Measurements from ENCODE around the gene CROCC. TPM values are rescaled to one million over a fixed set of nuclear protein-coding genes. Genes with fewer than 3 reads are reported as not detected.
"Not testable (repeated sequence)": the region's sequence is repeated elsewhere in the genome, so short reads cannot be mapped to it uniquely, and the experiment has no call there.

The CROCC gene
- total RNA-seq, 1 donor from 2014 or later = 51.5 TPM

GRCh38 chr1:16960560-16961296 lies 39.0 kb downstream of the CROCC start:
- DNase-seq (ENCODE audit: low spot score, unreplicated experiment) = peak; percentile 90
- H3K9me3 Mint-ChIP-seq (ENCODE audit: low read depth) = no peaks in the 10 kb centered on the region
- peak; percentile 86 for TF ChIP-seq CTCF (IDR thresholded peaks at IDR 0.05; ENCODE audit: unreplicated experiment)
- H3K4me3 Mint-ChIP-seq (ENCODE audit: low read depth) = peak overlapping the region; percentile 56
- peak overlapping the region; percentile 54 for H3K27ac Mint-ChIP-seq
- peaks cover 2% of the 10 kb centered on the region for H3K36me3 Mint-ChIP-seq (ENCODE audit: insufficient read depth)
- H3K4me1 Mint-ChIP-seq (ENCODE audit: low read depth) = peaks cover 3% of the 10 kb centered on the region
- H3K27me3 Mint-ChIP-seq = no peaks in the 10 kb centered on the region

- no peak overlapping the region for H3K27ac Mint-ChIP-seq
- peaks cover 3% of the 10 kb centered on the region for H3K4me1 Mint-ChIP-seq (ENCODE audit: low read depth)
- H3K36me3 Mint-ChIP-seq (ENCODE audit: insufficient read depth) = peaks cover 2% of the 10 kb centered on the region
- H3K27me3 Mint-ChIP-seq = no peaks in the 10 kb centered on the region
- no peak for TF ChIP-seq CTCF (IDR thresholded peaks at IDR 0.05; ENCODE audit: unreplicated experiment)
- peak overlapping the region; percentile 56 for H3K4me3 Mint-ChIP-seq (ENCODE audit: low read depth)
- H3K9me3 Mint-ChIP-seq (ENCODE audit: low read depth) = no peaks in the 10 kb centered on the region
- no peak for DNase-seq (ENCODE audit: low spot score, unreplicated experiment)
Measured at GRCh38 chr1:16961297-16962133, 39.8 kb downstream of the CROCC start.

- not testable (repeated sequence) for H3K4me3 Mint-ChIP-seq (ENCODE audit: low read depth); DNase-seq (ENCODE audit: low spot score, unreplicated experiment); H3K36me3 Mint-ChIP-seq (ENCODE audit: insufficient read depth); H3K27me3 Mint-ChIP-seq; H3K27ac Mint-ChIP-seq; H3K4me1 Mint-ChIP-seq (ENCODE audit: low read depth); H3K9me3 Mint-ChIP-seq (ENCODE audit: low read depth)
Measured at GRCh38 chr1:16964169-16964568, 42.4 kb downstream of the CROCC start.

GRCh38 chr1:16965486-16966067 lies 43.8 kb downstream of the CROCC start:
- Mint-ChIP-seq H3K9me3 (ENCODE audit: low read depth) (no peaks in the 10 kb centered on the region), H3K36me3 (ENCODE audit: insufficient read depth) (peaks cover 4% of the 10 kb centered on the region), H3K4me3 (ENCODE audit: low read depth) (no peak overlapping the region), H3K27ac (no peak overlapping the region), H3K4me1 (ENCODE audit: low read depth) (peaks cover under 1% of the 10 kb centered on the region), H3K27me3 (no peaks in the 10 kb centered on the region)
- DNase-seq (ENCODE audit: low spot score, unreplicated experiment) = no peak
- TF ChIP-seq CTCF (IDR thresholded peaks at IDR 0.05; ENCODE audit: unreplicated experiment) = no peak

- Mint-ChIP-seq H3K4me3 (ENCODE audit: low read depth) (no peak overlapping the region), H3K9me3 (ENCODE audit: low read depth) (no peaks in the 10 kb centered on the region), H3K27me3 (no peaks in the 10 kb centered on the region), H3K36me3 (ENCODE audit: insufficient read depth) (peaks cover 4% of the 10 kb centered on the region), H3K27ac (no peak overlapping the region), H3K4me1 (ENCODE audit: low read depth) (no peaks in the 10 kb centered on the region)
- TF ChIP-seq CTCF (IDR thresholded peaks at IDR 0.05; ENCODE audit: unreplicated experiment) = no peak
- no peak for DNase-seq (ENCODE audit: low spot score, unreplicated experiment)
Measured at GRCh38 chr1:16966282-16966681, 44.6 kb downstream of the CROCC start.
